HG02759 (cell line): Measurements from ENCODE around the gene HSPA1A.
A peak's percentile ranks its signal among the peaks of the same experiment; 100 is the strongest.
"Not testable (repeated sequence)": the region's sequence is repeated elsewhere in the genome, so short reads cannot be mapped to it uniquely, and the experiment has no call there.

ENCODE experiments used
- ATAC-seq: cut with Tn5 transposase; IDR thresholded peaks from one replicate; pipeline ENCODE4 v1.9.1; 2021; ENCODE audit warnings: mild to moderate bottlenecking, moderate library complexity; ENCODE audit not compliant: unreplicated experiment

The HSPA1A gene

GRCh38 chr6:31834367-31835250, 19.3 kb downstream of the HSPA1A start:
- peak; percentile 52 for ATAC-seq

- ATAC-seq = no peak
These were observed 20.7 kb downstream of the HSPA1A start for GRCh38 chr6:31836047-31836473.

GRCh38 chr6:31836474-31837368, 21.4 kb downstream of the HSPA1A start:
- no peak for ATAC-seq

GRCh38 chr6:31837369-31838113, 22.2 kb downstream of the HSPA1A start:
- no peak for ATAC-seq

- not testable (repeated sequence) for ATAC-seq
These were observed 22.8 kb downstream of the HSPA1A start for GRCh38 chr6:31838114-31838553.

GRCh38 chr6:31838968-31839367, 23.6 kb downstream of the HSPA1A start:
- no peak for ATAC-seq

GRCh38 chr6:31839779-31840126, 24.4 kb downstream of the HSPA1A start:
- ATAC-seq = not testable (repeated sequence)

- ATAC-seq = no peak
These were observed 26.7 kb downstream of the HSPA1A start for GRCh38 chr6:31842053-31842452.

- no peak for ATAC-seq
These were observed 29.2 kb downstream of the HSPA1A start for GRCh38 chr6:31844507-31844906.

GRCh38 chr6:31847276-31847978, 32.1 kb downstream of the HSPA1A start:
- no peak for ATAC-seq

- ATAC-seq = no peak
These were observed 35.6 kb downstream of the HSPA1A start for GRCh38 chr6:31850765-31851484.

- no peak for ATAC-seq
These were observed 36.1 kb downstream of the HSPA1A start for GRCh38 chr6:31851485-31851832.

GRCh38 chr6:31851980-31852718, 36.8 kb downstream of the HSPA1A start:
- ATAC-seq = not testable (repeated sequence)

GRCh38 chr6:31857774-31858173, 42.4 kb downstream of the HSPA1A start:
- ATAC-seq = not testable (repeated sequence)

- no peak for ATAC-seq
These were observed 43.4 kb downstream of the HSPA1A start for GRCh38 chr6:31858707-31859106.

- ATAC-seq = no peak
These were observed 44.6 kb downstream of the HSPA1A start for GRCh38 chr6:31859923-31860322.

GRCh38 chr6:31860349-31860748, 45.0 kb downstream of the HSPA1A start:
- ATAC-seq = no peak

- no peak for ATAC-seq
These were observed 45.8 kb downstream of the HSPA1A start for GRCh38 chr6:31861150-31861549.

GRCh38 chr6:31861919-31862343, 46.6 kb downstream of the HSPA1A start:
- ATAC-seq = no peak
